ENCODE results near the gene LEP. TPM values are rescaled to one million over a fixed set of nuclear protein-coding genes. Genes with fewer than 3 reads are reported as not detected.

Gene LEP
- total RNA-seq: not detected
- under 1 TPM in 1 of 2 donors, not detected in 1; 0.02 TPM for polyA plus RNA-seq

- H3K27ac ChIP-seq (ENCODE audit: low read depth in 1 of 2, low read length in 2 of 2): no peak within 1 kb of the TSS
- no peak within 1 kb of the TSS for H3K4me3 ChIP-seq (ENCODE audit: low read depth in 1 of 3, low read length in 3 of 3)
- H3K4me1 ChIP-seq (ENCODE audit: control insufficient read depth in 4 of 4, insufficient read depth in 4 of 4, low read length in 3 of 4): no peaks in the 10 kb centered on the region
- whole genome bisulfite sequencing: 21% methylated on average over 67 of the region's 67 CpGs
- no peak within 1 kb of the TSS for H3K9ac ChIP-seq (ENCODE audit: low read depth in 1 of 2, low read length in 2 of 2)
- TF ChIP-seq ATF3 (IDR thresholded peaks at IDR 0.05): no peak
- no peak for TF ChIP-seq RXRA (IDR thresholded peaks at IDR 0.05)
- TF ChIP-seq FOXA2 (IDR thresholded peaks at IDR 0.05): no peak
- no peak for TF ChIP-seq HNF4A (conservative IDR thresholded peaks at IDR 0.05)
- TF ChIP-seq FOXA1 (IDR thresholded peaks at IDR 0.05): no peak
- no peak for TF ChIP-seq CTCF (IDR thresholded peaks at IDR 0.05; ENCODE audit: low read depth, low read length, missing input control)
- TF ChIP-seq TAF1 (conservative IDR thresholded peaks at IDR 0.05): no peak
- TF ChIP-seq, protein P1, sequence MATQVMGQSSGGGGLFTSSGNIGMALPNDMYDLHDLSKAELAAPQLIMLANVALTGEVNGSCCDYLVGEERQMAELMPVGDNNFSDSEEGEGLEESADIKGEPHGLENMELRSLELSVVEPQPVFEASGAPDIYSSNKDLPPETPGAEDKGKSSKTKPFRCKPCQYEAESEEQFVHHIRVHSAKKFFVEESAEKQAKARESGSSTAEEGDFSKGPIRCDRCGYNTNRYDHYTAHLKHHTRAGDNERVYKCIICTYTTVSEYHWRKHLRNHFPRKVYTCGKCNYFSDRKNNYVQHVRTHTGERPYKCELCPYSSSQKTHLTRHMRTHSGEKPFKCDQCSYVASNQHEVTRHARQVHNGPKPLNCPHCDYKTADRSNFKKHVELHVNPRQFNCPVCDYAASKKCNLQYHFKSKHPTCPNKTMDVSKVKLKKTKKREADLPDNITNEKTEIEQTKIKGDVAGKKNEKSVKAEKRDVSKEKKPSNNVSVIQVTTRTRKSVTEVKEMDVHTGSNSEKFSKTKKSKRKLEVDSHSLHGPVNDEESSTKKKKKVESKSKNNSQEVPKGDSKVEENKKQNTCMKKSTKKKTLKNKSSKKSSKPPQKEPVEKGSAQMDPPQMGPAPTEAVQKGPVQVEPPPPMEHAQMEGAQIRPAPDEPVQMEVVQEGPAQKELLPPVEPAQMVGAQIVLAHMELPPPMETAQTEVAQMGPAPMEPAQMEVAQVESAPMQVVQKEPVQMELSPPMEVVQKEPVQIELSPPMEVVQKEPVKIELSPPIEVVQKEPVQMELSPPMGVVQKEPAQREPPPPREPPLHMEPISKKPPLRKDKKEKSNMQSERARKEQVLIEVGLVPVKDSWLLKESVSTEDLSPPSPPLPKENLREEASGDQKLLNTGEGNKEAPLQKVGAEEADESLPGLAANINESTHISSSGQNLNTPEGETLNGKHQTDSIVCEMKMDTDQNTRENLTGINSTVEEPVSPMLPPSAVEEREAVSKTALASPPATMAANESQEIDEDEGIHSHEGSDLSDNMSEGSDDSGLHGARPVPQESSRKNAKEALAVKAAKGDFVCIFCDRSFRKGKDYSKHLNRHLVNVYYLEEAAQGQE (IDR thresholded peaks at IDR 0.05): no peak
- no peak for TF ChIP-seq JUND (IDR thresholded peaks at IDR 0.05)
- TF ChIP-seq, protein P2, sequence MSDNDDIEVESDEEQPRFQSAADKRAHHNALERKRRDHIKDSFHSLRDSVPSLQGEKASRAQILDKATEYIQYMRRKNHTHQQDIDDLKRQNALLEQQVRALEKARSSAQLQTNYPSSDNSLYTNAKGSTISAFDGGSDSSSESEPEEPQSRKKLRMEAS (IDR thresholded peaks at IDR 0.05): no peak
- no peak for TF ChIP-seq YY1 (IDR thresholded peaks at IDR 0.05)
- no peak for TF ChIP-seq EGR1 (IDR thresholded peaks at IDR 0.05; ENCODE audit: low read depth in 2 of 2)
- TF ChIP-seq SP1 (IDR thresholded peaks at IDR 0.05): no peak
- no peak for TF ChIP-seq NR2F2 (IDR thresholded peaks at IDR 0.05)
- no peak for TF ChIP-seq GABPA (IDR thresholded peaks at IDR 0.05 in 1 of 2, conservative IDR thresholded peaks at IDR 0.05 in 1 of 2)
- TF ChIP-seq RAD21 (IDR thresholded peaks at IDR 0.05): no peak
- H3K36me3 ChIP-seq (ENCODE audit: control insufficient read depth in 4 of 4, insufficient read depth in 3 of 4, low read depth in 1 of 4, low read length in 3 of 4): no peaks in the 10 kb centered on the region
- H3K27me3 ChIP-seq (ENCODE audit: control insufficient read depth in 4 of 4, insufficient read depth in 4 of 4, low read length in 3 of 4): peaks cover 4 to 10% (median 5%) of the 10 kb centered on the region in 4 donors
- no peak for DNase-seq (ENCODE audit: low spot score)
- peaks cover 0 to 4% (median under 1%) of the 10 kb centered on the region in 4 donors for H3K9me3 ChIP-seq (ENCODE audit: control insufficient read depth in 4 of 4, low read length in 3 of 4)
Observed at GRCh38 chr7:128240696-128241386, at the start of gene LEP. Gene LEP (plus strand): TSS chr7:128241278. CDS start chr7:128252019, 10,741 bp downstream.

GRCh38 chr7:128192497-128193142 is 48.5 kb upstream of the LEP start:
- Histone ChIP-seq H3K9ac (ENCODE audit: low read depth in 1 of 2, low read length in 2 of 2) (no peak overlapping the region), H3K4me1 (ENCODE audit: control insufficient read depth in 4 of 4, insufficient read depth in 4 of 4, low read length in 3 of 4) (no peaks in the 10 kb centered on the region), H3K4me3 (ENCODE audit: low read depth in 1 of 3, low read length in 3 of 3) (no peak overlapping the region), H3K36me3 (ENCODE audit: control insufficient read depth in 4 of 4, insufficient read depth in 3 of 4, low read depth in 1 of 4, low read length in 3 of 4) (no peaks in the 10 kb centered on the region), H3K27ac (ENCODE audit: low read depth in 1 of 2, low read length in 2 of 2) (no peak overlapping the region), H3K9me3 (ENCODE audit: control insufficient read depth in 4 of 4, low read length in 3 of 4) (peaks cover 4 to 19% (median 5%) of the 10 kb centered on the region in 4 donors), H3K27me3 (ENCODE audit: control insufficient read depth in 4 of 4, insufficient read depth in 4 of 4, low read length in 3 of 4) (peaks cover 0 to 5% (median 0%) of the 10 kb centered on the region in 4 donors)
- TF ChIP-seq EGR1 (IDR thresholded peaks at IDR 0.05; ENCODE audit: low read depth in 2 of 2): no peak
- no peak for TF ChIP-seq ATF3 (IDR thresholded peaks at IDR 0.05)
- TF ChIP-seq SP1 (IDR thresholded peaks at IDR 0.05): no peak
- TF ChIP-seq YY1 (IDR thresholded peaks at IDR 0.05): no peak
- TF ChIP-seq HNF4A (conservative IDR thresholded peaks at IDR 0.05): no peak
- no peak for TF ChIP-seq JUND (IDR thresholded peaks at IDR 0.05)
- DNase-seq (ENCODE audit: low spot score): no peak
- WGBS: 29% methylated on average over 19 of the region's 19 CpGs

Measured in liver (tissue), 9 donors.